A549 (cell line): ENCODE data around the gene PRAMEF1. TPM values are rescaled to one million over a fixed set of nuclear protein-coding genes. Genes with fewer than 3 reads are reported as not detected.

Experiments
- ATAC-seq, 2 experiments: fragments of 200-7000 bp in 1 of 2; fragments of >200 bp in 1 of 2; cut with Nextera tagmentation in 1 of 2; cut with Tn5 transposase in 1 of 2; 3 replicates each; pipeline versions ENCODE4 v1.8.0 to v1.9.1; 2018 to 2020; ENCODE audit warnings: mild to moderate bottlenecking in 1 of 2, moderate library complexity in 1 of 2
- CTCF ChIA-PET: fragments of 300-600 bp; sonication (Branson Sonifier 250); formaldehyde crosslinking; extraction: SDS; loops from one replicate; lab custom pipeline; 2021; ENCODE audit warnings: antibody characterized with exemption, inconsistent platforms; lab: Yijun Ruan, JAX
- POLR2A ChIA-PET: fragments of 350-600 bp; formaldehyde crosslinking; extraction: SDS; loops from one replicate; lab custom pipeline; 2021; ENCODE audit warnings: antibody characterized with exemption, inconsistent platforms; lab: Yijun Ruan, JAX
- DNase-seq, 2 experiments: peaks; one replicate each; pipeline versions ENCODE4 v3.0.0 to v3.0.0-alpha.2; 2011 to 2016; ENCODE audit warnings: low read depth in 1 of 2, low spot score in 1 of 2
- FAIRE-seq: peaks from 2 replicates; lab custom pipeline; 2011; peaks lifted over from hg19 to GRCh38; lab: Jason Lieb, UNC
- H3K27ac ChIP-seq, 2 experiments: fragments of >200 bp; sonication (Bioruptor Twin); formaldehyde crosslinking; 3 replicates each; pipeline ENCODE4 v1.5.1; 2016 to 2017
- H3K4me1 ChIP-seq: fragments of >200 bp; sonication (Bioruptor Twin); formaldehyde crosslinking; 3 replicates; pipeline ENCODE4 v1.6.1; 2016
- H3K4me2 ChIP-seq: fragments of >200 bp; sonication (Bioruptor Twin); formaldehyde crosslinking; 3 replicates; pipeline ENCODE4 v1.6.1; 2016
- H3K4me3 ChIP-seq: fragments of >200 bp; sonication (Bioruptor Twin); formaldehyde crosslinking; 3 replicates; pipeline ENCODE4 v1.5.1; 2016
- H3K9me3 ChIP-seq: fragments of >200 bp; sonication (Bioruptor Twin); formaldehyde crosslinking; 3 replicates; pipeline ENCODE4 v1.6.1; 2016
- CBX2 ChIP-seq: fragments of 200-600 bp; sonication (generic); IDR thresholded peaks from 2 replicates; pipeline ENCODE4 v1.6.1; 2016; ENCODE audit warnings: low read depth, mild to moderate bottlenecking, borderline replicate concordance
- CEBPB ChIP-seq, 2 experiments: fragments of >200 bp in 1 of 2; sonication (Bioruptor Twin) in 1 of 2; formaldehyde crosslinking in 1 of 2; IDR thresholded peaks; 2 replicates each; pipeline ENCODE4 v1.6.1; 2012 to 2016
- EHF ChIP-seq: fragments of 250-450 bp; sonication (Bioruptor Pico); IDR thresholded peaks from 2 replicates; pipeline ENCODE4 v1.5.0; 2020; ENCODE audit warnings: mild to moderate bottlenecking
- EHMT2 ChIP-seq: fragments of 200-600 bp; sonication (generic); IDR thresholded peaks from 2 replicates; pipeline ENCODE4 v1.6.1; 2016; ENCODE audit warnings: antibody characterized with exemption, low read depth, mild to moderate bottlenecking, moderate library complexity
- FOSB ChIP-seq: fragments of 250-450 bp; sonication (Bioruptor Pico); IDR thresholded peaks from 2 replicates; pipeline ENCODE4 v1.5.0; 2020; ENCODE audit warnings: mild to moderate bottlenecking, moderate library complexity
- FOSL2 ChIP-seq, 2 experiments: fragments of 450-650 bp in 1 of 2; fragments of >200 bp in 1 of 2; sonication (Bioruptor Twin) in 1 of 2; formaldehyde crosslinking; IDR thresholded peaks; 2 replicates each; pipeline versions ENCODE4 v1.5.0 to v1.6.1; 2016 to 2020; ENCODE audit warnings: mild to moderate bottlenecking in 1 of 2, moderate library complexity in 1 of 2
- HEYL ChIP-seq: fragments of 250-450 bp; sonication (Bioruptor Pico); IDR thresholded peaks from 2 replicates; pipeline ENCODE4 v1.8.0; 2021; ENCODE audit warnings: mild to moderate bottlenecking, moderate library complexity
- HOXB13 ChIP-seq: fragments of 250-450 bp; sonication (Bioruptor Pico); IDR thresholded peaks from 2 replicates; pipeline ENCODE4 v1.5.0; 2020; ENCODE audit warnings: low read depth, mild to moderate bottlenecking, moderate library complexity
- HOXB5 ChIP-seq: fragments of 250-450 bp; sonication (Bioruptor Pico); IDR thresholded peaks from 2 replicates; pipeline ENCODE4 v1.5.0; 2020; ENCODE audit warnings: mild to moderate bottlenecking, moderate library complexity
- KDM5A ChIP-seq: fragments of 200-600 bp; sonication (generic); IDR thresholded peaks from 2 replicates; pipeline ENCODE4 v1.6.1; 2016; ENCODE audit warnings: antibody characterized with exemption, mild to moderate bottlenecking
- MYC ChIP-seq: IDR thresholded peaks from 2 replicates; pipeline ENCODE4 v1.6.1; 2012; ENCODE audit warnings: mild to moderate bottlenecking, inconsistent platforms, low read length, improper control_type of control experiment, borderline replicate concordance
- POLR2AphosphoS2 ChIP-seq: conservative IDR thresholded peaks from 2 replicates; pipeline ENCODE4 v1.6.1; 2012; ENCODE audit warnings: low read length, improper control_type of control experiment, inconsistent platforms
- RAD21 ChIP-seq, 2 experiments: fragments of >200 bp in 1 of 2; sonication (Bioruptor Twin) in 1 of 2; formaldehyde crosslinking in 1 of 2; IDR thresholded peaks in 1 of 2; conservative IDR thresholded peaks in 1 of 2; 2 replicates in 1 of 2; 3 replicates in 1 of 2; pipeline ENCODE4 v1.6.1; 2012 to 2018; ENCODE audit warnings: inconsistent platforms in 1 of 2
- RARB ChIP-seq: fragments of 250-450 bp; sonication (Bioruptor Pico); IDR thresholded peaks from 2 replicates; pipeline ENCODE4 v1.8.0; 2021; ENCODE audit warnings: mild to moderate bottlenecking, moderate library complexity
- SMC3 ChIP-seq: fragments of >200 bp; sonication (Bioruptor Twin); formaldehyde crosslinking; IDR thresholded peaks from 3 replicates; pipeline ENCODE4 v1.6.1; 2018; ENCODE audit warnings: inconsistent platforms
- TFCP2L1 ChIP-seq: fragments of 250-450 bp; sonication (Bioruptor Pico); IDR thresholded peaks from 2 replicates; pipeline ENCODE4 v1.5.0; 2021; ENCODE audit warnings: mild to moderate bottlenecking
- ZSCAN20 ChIP-seq: fragments of 250-450 bp; sonication (Bioruptor Pico); IDR thresholded peaks from 2 replicates; pipeline ENCODE4 v1.8.0; 2022; ENCODE audit warnings: mild to moderate bottlenecking, moderate library complexity
- WGBS: methylation state at CpG from one replicate; pipeline ENCODE4 v1.1.6; 2017; ENCODE audit errors: missing lambda C conversion rate; 5-methylcytosine and 5-hydroxymethylcytosine counted together
- polyA plus RNA-seq, 4 experiments: library from polyadenylated mRNA; depleted of rRNA in 3 of 4; stranded (reverse); fragments of >200 nt; fragmentation: RNase III in 1 of 4; extraction: RNeasy Plus Mini Kit Qiagen cat#74134 plus additional on column Dnase treatment in 1 of 4; gene quantifications; 2 replicates in 3 of 4; 3 replicates in 1 of 4; pipeline ENCODE4 v1.2.3, GENCODE V29; 2011 to 2017
- TF ChIP-seq, protein P1 (sequence below): fragments of 250-450 bp; sonication (Bioruptor Pico); IDR thresholded peaks from 2 replicates; pipeline ENCODE4 v1.5.0; 2021; ENCODE audit warnings: mild to moderate bottlenecking, moderate library complexity, borderline replicate concordance
- TF ChIP-seq, protein P2 (sequence below): IDR thresholded peaks from 2 replicates; pipeline ENCODE4 v1.6.1; 2012
- TF ChIP-seq, protein P3 (sequence below): fragments of 200-600 bp; sonication (generic); IDR thresholded peaks from 2 replicates; pipeline ENCODE4 v1.6.1; 2016; ENCODE audit warnings: antibody characterized with exemption, mild to moderate bottlenecking, moderate library complexity

The PRAMEF1 gene
- polyA plus RNA-seq, 2 of the 4 experiments (the other 2 are of a cell fraction) = not detected

DNA sequence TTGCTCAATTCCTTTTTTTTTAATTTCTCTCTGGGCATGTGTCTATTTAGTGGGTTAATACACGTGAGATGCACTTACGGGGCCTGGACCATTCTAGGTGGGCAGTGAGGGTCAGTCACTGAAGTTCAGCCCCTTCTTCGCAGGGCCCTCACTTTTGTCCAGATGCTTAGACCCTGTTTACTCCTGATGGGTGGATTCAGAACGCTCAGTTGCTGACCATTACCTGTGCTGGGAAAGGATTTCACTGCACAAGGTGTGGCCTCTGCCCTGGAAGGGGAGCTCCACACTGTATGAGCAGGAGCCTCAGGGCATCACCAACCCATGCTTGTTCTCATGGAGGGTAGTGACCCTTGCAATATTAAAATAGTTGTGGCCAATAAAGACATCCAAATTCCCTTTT lies 13.1 kb upstream of the PRAMEF1 start:
- ATAC-seq (no peak), DNase-seq (no peak), FAIRE-seq (no peak)
- TF ChIP-seq EHMT2 (no peak), POLR2AphosphoS2 (no peak), ZSCAN20 (CRISPR knock-in tag) (no peak), MYC (no peak), CEBPB (IDR thresholded peaks at IDR 0.05) (no peak), KDM5A (no peak), TFCP2L1 (CRISPR knock-in tag) (no peak), RARB (CRISPR knock-in tag) (no peak), SMC3 (no peak), HEYL (CRISPR knock-in tag) (no peak), CBX2 (no peak), HOXB13 (CRISPR knock-in tag) (no peak), EHF (CRISPR knock-in tag) (no peak), FOSL2 (IDR thresholded peaks at IDR 0.05) (no peak), FOSL2 (CRISPR knock-in tag; IDR thresholded peaks at IDR 0.05) (no peak)
- TF ChIP-seq, protein P1, sequence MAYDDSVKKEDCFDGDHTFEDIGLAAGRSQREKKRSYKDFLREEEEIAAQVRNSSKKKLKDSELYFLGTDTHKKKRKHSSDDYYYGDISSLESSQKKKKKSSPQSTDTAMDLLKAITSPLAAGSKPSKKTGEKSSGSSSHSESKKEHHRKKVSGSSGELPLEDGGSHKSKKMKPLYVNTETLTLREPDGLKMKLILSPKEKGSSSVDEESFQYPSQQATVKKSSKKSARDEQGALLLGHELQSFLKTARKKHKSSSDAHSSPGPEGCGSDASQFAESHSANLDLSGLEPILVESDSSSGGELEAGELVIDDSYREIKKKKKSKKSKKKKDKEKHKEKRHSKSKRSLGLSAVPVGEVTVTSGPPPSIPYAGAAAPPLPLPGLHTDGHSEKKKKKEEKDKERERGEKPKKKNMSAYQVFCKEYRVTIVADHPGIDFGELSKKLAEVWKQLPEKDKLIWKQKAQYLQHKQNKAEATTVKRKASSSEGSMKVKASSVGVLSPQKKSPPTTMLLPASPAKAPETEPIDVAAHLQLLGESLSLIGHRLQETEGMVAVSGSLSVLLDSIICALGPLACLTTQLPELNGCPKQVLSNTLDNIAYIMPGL = no peak
- TF ChIP-seq, protein P2, sequence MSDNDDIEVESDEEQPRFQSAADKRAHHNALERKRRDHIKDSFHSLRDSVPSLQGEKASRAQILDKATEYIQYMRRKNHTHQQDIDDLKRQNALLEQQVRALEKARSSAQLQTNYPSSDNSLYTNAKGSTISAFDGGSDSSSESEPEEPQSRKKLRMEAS = no peak
- Histone ChIP-seq H3K4me2 (no peak overlapping the region), H3K27ac (no peak overlapping the region), H3K9me3 (no peaks in the 10 kb centered on the region), H3K4me3 (no peak overlapping the region), H3K4me1 (no peaks in the 10 kb centered on the region)
- ChIA-PET POLR2A (no interaction called here), CTCF (interaction anchor here (0.6 to 2.6 kb wide), 4 partner anchors 119 to 653 kb away, joined by 3 to 8 read pairs (median 6); no protein-coding TSS in a partner anchor)
- 48% methylated on average over 4 of the region's 4 CpGs for WGBS

- ChIA-PET CTCF (interaction anchor here (1.6 to 2.6 kb wide), 2 partner anchors 507 to 654 kb away, joined by 7 to 8 read pairs; no protein-coding TSS in a partner anchor), POLR2A (interaction anchor here (0.6 kb wide), 1 partner anchor 13 kb away, joined by 6 read pairs; no protein-coding TSS in a partner anchor)
- FAIRE-seq = no peak
- no peaks in the 10 kb centered on the region for H3K4me1 ChIP-seq
- H3K4me2 ChIP-seq = no peak overlapping the region
- no peak overlapping the region for H3K27ac ChIP-seq
- H3K4me3 ChIP-seq = no peak overlapping the region
- TF ChIP-seq POLR2AphosphoS2 = no peak
- 0 out of 5 replicates have a peak, but pooled peaks of 1 of the 2 experiments have one; percentile 5 for TF ChIP-seq RAD21 (conservative IDR thresholded peaks at IDR 0.05 in 1 of 2, IDR thresholded peaks at IDR 0.05 in 1 of 2)
- no peak for TF ChIP-seq HOXB5 (CRISPR knock-in tag)
- TF ChIP-seq FOSB = no peak
- TF ChIP-seq, protein P3, sequence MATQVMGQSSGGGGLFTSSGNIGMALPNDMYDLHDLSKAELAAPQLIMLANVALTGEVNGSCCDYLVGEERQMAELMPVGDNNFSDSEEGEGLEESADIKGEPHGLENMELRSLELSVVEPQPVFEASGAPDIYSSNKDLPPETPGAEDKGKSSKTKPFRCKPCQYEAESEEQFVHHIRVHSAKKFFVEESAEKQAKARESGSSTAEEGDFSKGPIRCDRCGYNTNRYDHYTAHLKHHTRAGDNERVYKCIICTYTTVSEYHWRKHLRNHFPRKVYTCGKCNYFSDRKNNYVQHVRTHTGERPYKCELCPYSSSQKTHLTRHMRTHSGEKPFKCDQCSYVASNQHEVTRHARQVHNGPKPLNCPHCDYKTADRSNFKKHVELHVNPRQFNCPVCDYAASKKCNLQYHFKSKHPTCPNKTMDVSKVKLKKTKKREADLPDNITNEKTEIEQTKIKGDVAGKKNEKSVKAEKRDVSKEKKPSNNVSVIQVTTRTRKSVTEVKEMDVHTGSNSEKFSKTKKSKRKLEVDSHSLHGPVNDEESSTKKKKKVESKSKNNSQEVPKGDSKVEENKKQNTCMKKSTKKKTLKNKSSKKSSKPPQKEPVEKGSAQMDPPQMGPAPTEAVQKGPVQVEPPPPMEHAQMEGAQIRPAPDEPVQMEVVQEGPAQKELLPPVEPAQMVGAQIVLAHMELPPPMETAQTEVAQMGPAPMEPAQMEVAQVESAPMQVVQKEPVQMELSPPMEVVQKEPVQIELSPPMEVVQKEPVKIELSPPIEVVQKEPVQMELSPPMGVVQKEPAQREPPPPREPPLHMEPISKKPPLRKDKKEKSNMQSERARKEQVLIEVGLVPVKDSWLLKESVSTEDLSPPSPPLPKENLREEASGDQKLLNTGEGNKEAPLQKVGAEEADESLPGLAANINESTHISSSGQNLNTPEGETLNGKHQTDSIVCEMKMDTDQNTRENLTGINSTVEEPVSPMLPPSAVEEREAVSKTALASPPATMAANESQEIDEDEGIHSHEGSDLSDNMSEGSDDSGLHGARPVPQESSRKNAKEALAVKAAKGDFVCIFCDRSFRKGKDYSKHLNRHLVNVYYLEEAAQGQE = no peak
- TF ChIP-seq RARB (CRISPR knock-in tag) = no peak
- H3K9me3 ChIP-seq = no peaks in the 10 kb centered on the region
- WGBS = 64% methylated on average over 6 of the region's 6 CpGs
- no peak for DNase-seq
- ATAC-seq = no peak
Measured at GRCh38 chr1:12778907-12779306, 12.3 kb upstream of the PRAMEF1 start.
